Fibroblast of lung (primary cell): Measurements from ENCODE around the gene TTK.
"Not testable (repeated sequence)": the region's sequence is repeated elsewhere in the genome, so short reads cannot be mapped to it uniquely, and the experiment has no call there.

Source experiments
- CTCF ChIP-seq, 2 donors: IDR thresholded peaks in 1 of 2; conservative IDR thresholded peaks in 1 of 2; 1 replicate in 1 of 2; 2 replicates in 1 of 2; pipeline ENCODE4 v1.5.1; 2011 to 2012; ENCODE audit warnings: low read length in 2 of 2, control low read depth in 1 of 2, inconsistent platforms in 1 of 2, low read depth in 1 of 2, mild to moderate bottlenecking in 1 of 2
- EZH2 ChIP-seq: IDR thresholded peaks from 2 replicates; pipeline ENCODE4 v1.5.1; 2012; ENCODE audit warnings: low read length, control low read depth, mild to moderate bottlenecking; ENCODE audit errors: missing control alignments

- TF ChIP-seq CTCF (conservative IDR thresholded peaks at IDR 0.05 in 1 of 2, IDR thresholded peaks at IDR 0.05 in 1 of 2; ENCODE audit: low read depth in 1 of 2, low read length in 2 of 2); EZH2: not testable (repeated sequence)
Measured at GRCh38 chr6:80068146-80068545, 63.7 kb downstream of the TTK start.
